ENCODE data around the gene CD8B2.

GRCh38 chr2:106546391-106546990, 59.3 kb downstream of the CD8B2 start:
- TF ChIP-seq CTCF (IDR thresholded peaks at IDR 0.05) (no peak), EP300 (IDR thresholded peaks at IDR 0.05) (no peak), POLR2AphosphoS5 (IDR thresholded peaks at IDR 0.05) (no peak), POLR2A (IDR thresholded peaks at IDR 0.05) (no peak)

Measured in sigmoid colon (tissue), 4 donors.